Osteoblast (primary cell): ENCODE results near the gene HES4. TPM values are rescaled to one million over a fixed set of nuclear protein-coding genes. Genes with fewer than 3 reads are reported as not detected.

ENCODE experiments used
- DNase-seq: peaks from one replicate; pipeline ENCODE4 v3.0.0; 2011; ENCODE audit warnings: low spot score, mixed read lengths; ENCODE audit not compliant: insufficient read length; ENCODE audit errors: missing footprints
- H2AFZ ChIP-seq: 2 replicates; pipeline ENCODE4 v1.6.0; 2011; ENCODE audit warnings: mild to moderate bottlenecking, low read length
- H3K27ac ChIP-seq: 2 replicates; pipeline ENCODE4 v1.5.1; 2011; ENCODE audit warnings: mild to moderate bottlenecking, low read depth, low read length, moderate library complexity
- H3K27me3 ChIP-seq: 2 replicates; pipeline ENCODE4 v1.6.0; 2012; ENCODE audit warnings: mild to moderate bottlenecking, control low read depth, inconsistent platforms, low read length, moderate library complexity; ENCODE audit not compliant: insufficient read depth
- H3K36me3 ChIP-seq: 2 replicates; pipeline ENCODE4 v1.5.1; 2011; ENCODE audit warnings: mild to moderate bottlenecking, low read length, control low read depth, moderate library complexity; ENCODE audit not compliant: insufficient read depth
- H3K4me1 ChIP-seq: 2 replicates; pipeline ENCODE4 v1.5.1; 2011; ENCODE audit warnings: mild to moderate bottlenecking, low read length, control low read depth, moderate library complexity; ENCODE audit not compliant: insufficient read depth
- H3K4me2 ChIP-seq: 2 replicates; pipeline ENCODE4 v1.6.0; 2011; ENCODE audit warnings: mild to moderate bottlenecking, low read length; ENCODE audit not compliant: insufficient read depth
- H3K4me3 ChIP-seq: fragments of 200-600 bp; sonication (generic); 3 replicates; pipeline ENCODE4 v1.5.1; 2012; ENCODE audit warnings: mild to moderate bottlenecking, low read length, inconsistent platforms; ENCODE audit not compliant: insufficient read depth
- H3K79me2 ChIP-seq: 2 replicates; pipeline ENCODE4 v1.6.0; 2012; ENCODE audit warnings: mild to moderate bottlenecking, low read length, control low read depth, inconsistent platforms; ENCODE audit not compliant: insufficient read depth
- H3K9me3 ChIP-seq: 2 replicates; pipeline ENCODE4 v1.5.1; 2011; ENCODE audit warnings: low read depth, low read length, control low read depth
- H4K20me1 ChIP-seq: 2 replicates; pipeline ENCODE4 v1.6.0; 2012; ENCODE audit warnings: mild to moderate bottlenecking, low read length, control low read depth; ENCODE audit not compliant: insufficient read depth
- CTCF ChIP-seq: IDR thresholded peaks from 2 replicates; pipeline ENCODE4 v1.5.1; 2011; ENCODE audit warnings: mild to moderate bottlenecking, low read depth, low read length, moderate library complexity; ENCODE audit errors: extremely low read depth
- total RNA-seq: library from RNA; depleted of rRNA; stranded (reverse); fragments of >200 nt; gene quantifications from 2 replicates; pipeline ENCODE4 v1.2.3, GENCODE V29; 2012

The HES4 gene
- total RNA-seq, 1 donor, result 0.72 TPM

GRCh38 chr1:970973-971730 lies 28.7 kb downstream of the HES4 start:
- Histone ChIP-seq H3K4me3 (no peak overlapping the region), H3K9me3 (no peaks in the 10 kb centered on the region), H3K79me2 (no peaks in the 10 kb centered on the region), H3K4me1 (peaks cover 3% of the 10 kb centered on the region), H3K27ac (no peak overlapping the region), H2AFZ (no peak overlapping the region), H3K27me3 (no peaks in the 10 kb centered on the region), H3K4me2 (no peak overlapping the region), H3K36me3 (no peaks in the 10 kb centered on the region), H4K20me1 (no peaks in the 10 kb centered on the region)
- peak; percentile 61 for DNase-seq
- no peak for TF ChIP-seq CTCF

- Histone ChIP-seq H4K20me1 (no peaks in the 10 kb centered on the region), H3K36me3 (no peaks in the 10 kb centered on the region), H3K27ac (no peak overlapping the region), H3K4me2 (no peak overlapping the region), H3K4me1 (peaks cover 10% of the 10 kb centered on the region), H3K4me3 (no peak overlapping the region), H3K27me3 (no peaks in the 10 kb centered on the region), H2AFZ (no peak overlapping the region), H3K9me3 (no peaks in the 10 kb centered on the region), H3K79me2 (no peaks in the 10 kb centered on the region)
- peak; percentile 79 for DNase-seq
- no peak for TF ChIP-seq CTCF
These were observed 29.5 kb downstream of the HES4 start for GRCh38 chr1:970242-970972.

- H3K27ac ChIP-seq, result no peak overlapping the region
- no peak for TF ChIP-seq CTCF
- no peak overlapping the region for H2AFZ ChIP-seq
These were observed 30.5 kb downstream of the HES4 start for GRCh38 chr1:969260-969855.

More at GRCh38 chr1:969260-969855, 30.5 kb downstream of the HES4 start:
- no peaks in the 10 kb centered on the region for H3K79me2 ChIP-seq
- H3K4me3 ChIP-seq, result no peak overlapping the region
- no peaks in the 10 kb centered on the region for H4K20me1 ChIP-seq
- H3K4me1 ChIP-seq, result peaks cover 10% of the 10 kb centered on the region
- no peaks in the 10 kb centered on the region for H3K9me3 ChIP-seq
- DNase-seq, result peak; percentile 68
- H3K36me3 ChIP-seq, result peaks cover 4% of the 10 kb centered on the region
- no peak overlapping the region for H3K4me2 ChIP-seq
- H3K27me3 ChIP-seq, result no peaks in the 10 kb centered on the region
